KMS-11 (cell line): Measurements from ENCODE around the gene ANXA2R.
"Not testable (repeated sequence)": the region's sequence is repeated elsewhere in the genome, so short reads cannot be mapped to it uniquely, and the experiment has no call there.

Source experiments
- H2AFZ ChIP-seq: fragments of 200-600 bp; sonication (generic); 2 replicates; pipeline ENCODE4 v1.6.1; 2016; ENCODE audit warnings: antibody characterized with exemption, mixed run types, low read depth
- H3K27ac ChIP-seq: fragments of 200-600 bp; sonication (generic); 2 replicates; pipeline ENCODE4 v1.6.1; 2016; ENCODE audit warnings: mild to moderate bottlenecking, mixed run types
- H3K27me3 ChIP-seq: fragments of 200-600 bp; sonication (generic); 2 replicates; pipeline ENCODE4 v1.6.1; 2017; ENCODE audit warnings: mild to moderate bottlenecking, low read depth, mixed run types, moderate library complexity; ENCODE audit not compliant: insufficient read depth
- H3K36me3 ChIP-seq: fragments of 200-600 bp; sonication (generic); 2 replicates; pipeline ENCODE4 v1.6.1; 2017; ENCODE audit warnings: mild to moderate bottlenecking, mixed run types; ENCODE audit not compliant: insufficient read depth
- H3K4me1 ChIP-seq: fragments of 200-600 bp; sonication (generic); 2 replicates; pipeline ENCODE4 v1.6.1; 2016; ENCODE audit warnings: mild to moderate bottlenecking, low read depth, mixed run types; ENCODE audit not compliant: poor library complexity, severe bottlenecking
- H3K4me2 ChIP-seq: fragments of 200-600 bp; sonication (generic); 2 replicates; pipeline ENCODE4 v1.7.0; 2016; ENCODE audit warnings: mild to moderate bottlenecking, mixed run types
- H3K4me3 ChIP-seq: fragments of 200-600 bp; sonication (generic); IDR thresholded peaks from 2 replicates; pipeline ENCODE4 v1.6.1; 2017; ENCODE audit warnings: low read depth, low read length, mixed read lengths; ENCODE audit not compliant: insufficient read depth
- H3K79me2 ChIP-seq: fragments of 200-600 bp; sonication (generic); 2 replicates; pipeline ENCODE4 v1.6.1; 2016; ENCODE audit warnings: low read depth, mixed run types; ENCODE audit not compliant: insufficient read depth
- H3K9ac ChIP-seq: fragments of 200-600 bp; sonication (generic); 2 replicates; pipeline ENCODE4 v1.6.1; 2016; ENCODE audit warnings: mild to moderate bottlenecking, mixed run types
- H4K20me1 ChIP-seq: fragments of 200-600 bp; sonication (generic); 2 replicates; pipeline ENCODE4 v1.6.1; 2016; ENCODE audit warnings: mild to moderate bottlenecking, mixed run types; ENCODE audit not compliant: insufficient read depth
- TF ChIP-seq, protein P1 (sequence below): fragments of 200-600 bp; sonication (generic); conservative IDR thresholded peaks from 2 replicates; pipeline ENCODE4 v1.6.1; 2017; ENCODE audit warnings: low read depth, mild to moderate bottlenecking, antibody characterized with exemption, low read length, moderate library complexity, mixed read lengths

Gene ANXA2R

DNA sequence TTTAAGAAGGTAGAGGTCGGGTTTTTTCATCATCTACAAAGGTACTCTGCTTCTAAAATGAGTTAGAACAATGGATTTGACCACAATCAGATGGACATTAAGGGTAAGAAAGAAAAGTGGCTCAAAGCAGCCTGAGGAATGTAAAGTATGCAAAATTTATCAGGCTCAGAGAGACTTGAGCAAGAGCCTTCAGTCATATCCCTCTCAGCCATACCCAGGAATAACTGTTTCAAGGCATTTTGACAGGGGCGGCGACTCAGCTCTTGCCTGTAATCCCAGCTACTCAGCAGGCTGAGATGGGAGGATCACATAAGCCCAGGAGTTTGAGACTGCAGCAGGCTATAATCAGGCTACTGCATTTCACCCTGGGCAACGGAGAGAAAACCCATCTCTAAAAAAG, 38.8 kb upstream of the ANXA2R start:
- Histone ChIP-seq H2AFZ (no peak overlapping the region), H3K27me3 (no peaks in the 10 kb centered on the region), H3K4me1 (peaks cover 2% of the 10 kb centered on the region), H3K27ac (no peak overlapping the region), H3K4me2 (no peak overlapping the region), H3K36me3 (no peaks in the 10 kb centered on the region), H3K9ac (no peak overlapping the region), H3K4me3 (no peak overlapping the region), H3K79me2 (no peaks in the 10 kb centered on the region), H4K20me1 (no peaks in the 10 kb centered on the region)
- TF ChIP-seq, protein P1, sequence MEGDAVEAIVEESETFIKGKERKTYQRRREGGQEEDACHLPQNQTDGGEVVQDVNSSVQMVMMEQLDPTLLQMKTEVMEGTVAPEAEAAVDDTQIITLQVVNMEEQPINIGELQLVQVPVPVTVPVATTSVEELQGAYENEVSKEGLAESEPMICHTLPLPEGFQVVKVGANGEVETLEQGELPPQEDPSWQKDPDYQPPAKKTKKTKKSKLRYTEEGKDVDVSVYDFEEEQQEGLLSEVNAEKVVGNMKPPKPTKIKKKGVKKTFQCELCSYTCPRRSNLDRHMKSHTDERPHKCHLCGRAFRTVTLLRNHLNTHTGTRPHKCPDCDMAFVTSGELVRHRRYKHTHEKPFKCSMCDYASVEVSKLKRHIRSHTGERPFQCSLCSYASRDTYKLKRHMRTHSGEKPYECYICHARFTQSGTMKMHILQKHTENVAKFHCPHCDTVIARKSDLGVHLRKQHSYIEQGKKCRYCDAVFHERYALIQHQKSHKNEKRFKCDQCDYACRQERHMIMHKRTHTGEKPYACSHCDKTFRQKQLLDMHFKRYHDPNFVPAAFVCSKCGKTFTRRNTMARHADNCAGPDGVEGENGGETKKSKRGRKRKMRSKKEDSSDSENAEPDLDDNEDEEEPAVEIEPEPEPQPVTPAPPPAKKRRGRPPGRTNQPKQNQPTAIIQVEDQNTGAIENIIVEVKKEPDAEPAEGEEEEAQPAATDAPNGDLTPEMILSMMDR = no peak

DNA sequence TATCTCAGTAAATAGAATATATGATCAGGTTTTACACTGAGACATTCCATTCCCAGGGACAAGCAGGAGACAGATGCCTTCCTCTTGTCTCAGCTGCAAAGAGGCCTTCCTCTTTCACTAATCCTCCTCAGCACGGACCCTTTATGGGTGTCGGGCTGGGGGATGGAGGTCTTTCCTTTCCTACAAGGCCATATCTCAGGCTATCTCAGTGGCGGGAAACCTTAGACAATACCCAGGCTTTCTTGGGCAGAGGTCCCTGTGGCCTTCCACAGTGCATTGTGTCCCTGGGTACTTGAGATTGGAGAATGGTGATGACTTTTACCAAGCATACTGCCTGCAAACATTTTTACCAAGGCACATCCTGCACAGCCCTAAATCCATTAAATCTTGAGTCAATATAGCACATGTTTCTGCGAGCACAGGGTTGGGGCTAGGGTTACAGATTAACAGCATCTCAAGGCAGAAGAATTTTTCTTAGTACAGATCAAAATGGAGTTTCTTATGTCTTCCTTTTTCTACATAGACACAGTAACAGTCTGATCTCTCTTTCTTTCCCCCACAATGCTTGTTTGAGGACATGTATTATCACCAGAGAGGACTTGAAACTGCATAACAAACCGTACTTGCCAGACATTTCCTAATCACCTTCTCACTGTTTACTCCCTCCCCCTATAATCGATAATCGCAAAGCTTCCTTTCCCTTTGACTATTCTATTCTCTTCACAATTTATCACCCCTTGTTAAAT, 37.5 kb upstream of the ANXA2R start:
- H3K27me3 ChIP-seq, H3K27ac ChIP-seq, H3K4me1 ChIP-seq, H3K79me2 ChIP-seq, H3K9ac ChIP-seq, H3K4me3 ChIP-seq, H4K20me1 ChIP-seq, H3K4me2 ChIP-seq, H3K36me3 ChIP-seq, H2AFZ ChIP-seq: not testable (repeated sequence)

GRCh38 chr5:43075319-43076293, 35.5 kb upstream of the ANXA2R start:
- Histone ChIP-seq H3K9ac (no peak overlapping the region), H3K27ac (no peak overlapping the region), H3K4me2 (no peak overlapping the region)

GRCh38 chr5:43074987-43075318, 34.8 kb upstream of the ANXA2R start:
- H4K20me1 ChIP-seq = no peaks in the 10 kb centered on the region
- H3K4me1 ChIP-seq = peaks cover 3% of the 10 kb centered on the region
- H2AFZ ChIP-seq = no peak overlapping the region
- H3K4me2 ChIP-seq = no peak overlapping the region
- H3K27ac ChIP-seq = no peak overlapping the region
- TF ChIP-seq, protein P1 = no peak
- H3K79me2 ChIP-seq = no peaks in the 10 kb centered on the region
- no peaks in the 10 kb centered on the region for H3K36me3 ChIP-seq
- no peaks in the 10 kb centered on the region for H3K27me3 ChIP-seq
- H3K9ac ChIP-seq = no peak overlapping the region
- H3K4me3 ChIP-seq = no peak overlapping the region

More at GRCh38 chr5:43075319-43076293, 35.5 kb upstream of the ANXA2R start:
- Histone ChIP-seq H3K36me3 (no peaks in the 10 kb centered on the region), H3K27me3 (no peaks in the 10 kb centered on the region), H3K4me3 (no peak overlapping the region), H4K20me1 (no peaks in the 10 kb centered on the region), H3K79me2 (no peaks in the 10 kb centered on the region), H2AFZ (no peak overlapping the region), H3K4me1 (peaks cover 3% of the 10 kb centered on the region)
- TF ChIP-seq, protein P1 = no peak
